GM18502 (cell line): ENCODE results near the gene SYNGAP1.
"Not testable (repeated sequence)": the region's sequence is repeated elsewhere in the genome, so short reads cannot be mapped to it uniquely, and the experiment has no call there.

Experiments
- ATAC-seq: cut with Tn5 transposase; IDR thresholded peaks from one replicate; pipeline ENCODE4 v1.9.1; 2021; ENCODE audit warnings: mild to moderate bottlenecking; ENCODE audit not compliant: unreplicated experiment, poor library complexity

SYNGAP1 gene

GRCh38 chr6:33419580-33420490 lies at the start of gene SYNGAP1:
SYNGAP1 (plus strand) TSS chr6:33420065; CDS start chr6:33420265, 200 bp downstream.
- no peak for ATAC-seq

- ATAC-seq = not testable (repeated sequence)
Measured at GRCh38 chr6:33371901-33372300, 48.0 kb upstream of the SYNGAP1 start.

GRCh38 chr6:33372526-33373123 lies 47.2 kb upstream of the SYNGAP1 start:
- no peak for ATAC-seq

- no peak for ATAC-seq
Measured at GRCh38 chr6:33373960-33374910, 45.6 kb upstream of the SYNGAP1 start.

- no peak for ATAC-seq
Measured at GRCh38 chr6:33375143-33375671, 44.7 kb upstream of the SYNGAP1 start.

- no peak for ATAC-seq
Measured at GRCh38 chr6:33377171-33377570, 42.7 kb upstream of the SYNGAP1 start.

GRCh38 chr6:33379184-33379583 lies 40.7 kb upstream of the SYNGAP1 start:
- ATAC-seq = not testable (repeated sequence)

- ATAC-seq = no peak
Measured at GRCh38 chr6:33380272-33380981, 39.4 kb upstream of the SYNGAP1 start.

- no peak for ATAC-seq
Measured at GRCh38 chr6:33383427-33384185, 36.3 kb upstream of the SYNGAP1 start.

GRCh38 chr6:33384581-33385020 lies 35.3 kb upstream of the SYNGAP1 start:
- ATAC-seq = no peak

- no peak for ATAC-seq
Measured at GRCh38 chr6:33390173-33390572, 29.7 kb upstream of the SYNGAP1 start.

- no peak for ATAC-seq
Measured at GRCh38 chr6:33390767-33391277, 29.0 kb upstream of the SYNGAP1 start.

GRCh38 chr6:33391278-33391921 lies 28.5 kb upstream of the SYNGAP1 start, which contains the start of gene KIFC1:
KIFC1 (plus strand) TSS chr6:33391823; CDS start chr6:33391986, 163 bp downstream.
- ATAC-seq = peak; percentile 86

GRCh38 chr6:33391922-33392594 lies 27.8 kb upstream of the SYNGAP1 start:
- peak; percentile 19 for ATAC-seq

- ATAC-seq = no peak
Measured at GRCh38 chr6:33392595-33392948, 27.3 kb upstream of the SYNGAP1 start.

GRCh38 chr6:33392979-33393378 lies 26.9 kb upstream of the SYNGAP1 start:
- ATAC-seq = no peak

- ATAC-seq = no peak
Measured at GRCh38 chr6:33397541-33397940, 22.3 kb upstream of the SYNGAP1 start.

GRCh38 chr6:33398601-33399000 lies 21.3 kb upstream of the SYNGAP1 start:
- ATAC-seq = not testable (repeated sequence)
